ENCODE results near the gene EDAR.

GRCh38 chr2:108878276-108878675 is 110.7 kb downstream of the EDAR start:
- TF ChIP-seq CTCF (IDR thresholded peaks at IDR 0.05 in 2 of 3, conservative IDR thresholded peaks at IDR 0.05 in 1 of 3; ENCODE audit: borderline replicate concordance in 1 of 3, insufficient read depth in 1 of 3, low read depth in 2 of 3, low read length in 2 of 3) (no peak), JUND (IDR thresholded peaks at IDR 0.05) (no peak), POLR2A (IDR thresholded peaks at IDR 0.05; ENCODE audit: borderline replicate concordance, extremely low read depth, insufficient read depth, insufficient read length) (no peak), EZH2 (IDR thresholded peaks at IDR 0.05) (no peak), YY1 (IDR thresholded peaks at IDR 0.05; ENCODE audit: extremely low read depth, insufficient replicate concordance, low read depth, low read length) (no peak), CEBPB (IDR thresholded peaks at IDR 0.05; ENCODE audit: low read depth) (no peak), TCF7L2 (IDR thresholded peaks at IDR 0.05; ENCODE audit: borderline replicate concordance, extremely low read depth, insufficient read depth, insufficient read length) (no peak), EZH2phosphoT487 (IDR thresholded peaks at IDR 0.05; ENCODE audit: borderline replicate concordance) (no peak), SRF (IDR thresholded peaks at IDR 0.05; ENCODE audit: low read depth) (no peak), ATF3 (IDR thresholded peaks at IDR 0.05) (no peak)
